ENCODE data around the gene NFATC3. TPM values are rescaled to one million over a fixed set of nuclear protein-coding genes. Genes with fewer than 3 reads are reported as not detected.
A peak's percentile ranks its signal among the peaks of the same experiment; 100 is the strongest.

The NFATC3 gene
- total RNA-seq, 1 experiment from 2014 or later: 37.2 TPM

- Histone ChIP-seq H3K27ac (peak overlapping the region; percentile 37; the same call in 1 of the 2 replicates), H3K79me2 (ENCODE audit: low read depth) (peaks cover 10% of the 10 kb centered on the region), H3K27me3 (ENCODE audit: insufficient read depth, low read depth) (no peaks in the 10 kb centered on the region), H3K4me3 (no peak overlapping the region), H3K4me1 (replicated peaks; ENCODE audit: insufficient read depth) (peaks cover 24% of the 10 kb centered on the region), H3F3A (ENCODE audit: insufficient read depth, low read depth) (no peaks in the 10 kb centered on the region; the same call in 1 of the 2 replicates), H2AFZ (no peak overlapping the region), H4K20me1 (ENCODE audit: insufficient read depth) (no peaks in the 10 kb centered on the region), H3K36me3 (ENCODE audit: low read depth) (no peaks in the 10 kb centered on the region), H3K9me2 (ENCODE audit: insufficient read depth) (no peaks in the 10 kb centered on the region), H3K9me3 (ENCODE audit: insufficient read depth, low read depth) (no peaks in the 10 kb centered on the region), H3K4me2 (no peak overlapping the region)
- POLR2A ChIA-PET (ENCODE audit: unreplicated experiment): interaction anchor here (0.6 to 0.7 kb wide), 3 partner anchors 65 to 1176 kb away, joined by 3 to 14 read pairs (median 13); no protein-coding TSS in a partner anchor
- peak in 1 of 2 experiments; percentile 41 for DNase-seq
- intact Hi-C loops (cut with micrococcal nuclease; ENCODE audit: unreplicated experiment): loop anchor here (10.0 kb wide), 1 partner anchor 53 kb away; no protein-coding TSS in a partner anchor
- TF ChIP-seq EZH2 (IDR thresholded peaks at IDR 0.05; ENCODE audit: low read depth): no peak
- no peak for TF ChIP-seq CTCF (conservative IDR thresholded peaks at IDR 0.05)
- BruUV-seq (replicated peaks): no TSS peak
- CTCF ChIA-PET: interaction anchor here (0.7 kb wide), 1 partner anchor 330 kb away, joined by 3 read pairs; no protein-coding TSS in a partner anchor
Observed at GRCh38 chr16:68147444-68147843, 62.3 kb downstream of the NFATC3 start.

- H2AFZ ChIP-seq: no peak overlapping the region
- CTCF ChIA-PET: interaction anchor here (0.5 kb wide), 1 partner anchor 44 kb away, joined by 8 read pairs; no protein-coding TSS in a partner anchor
- POLR2A ChIA-PET (ENCODE audit: unreplicated experiment): no interaction called here
- peaks cover 18% of the 10 kb centered on the region; the same call in 1 of the 2 replicates for H3K4me1 ChIP-seq (replicated peaks; ENCODE audit: insufficient read depth)
- no peaks in the 10 kb centered on the region; the same call in 1 of the 2 replicates for H3F3A ChIP-seq (ENCODE audit: insufficient read depth, low read depth)
- H3K27me3 ChIP-seq (ENCODE audit: insufficient read depth, low read depth): no peaks in the 10 kb centered on the region
- H3K36me3 ChIP-seq (ENCODE audit: low read depth): no peaks in the 10 kb centered on the region
- BruUV-seq (replicated peaks): no TSS peak
- DNase-seq: no peak
- H3K4me3 ChIP-seq: no peak overlapping the region
- H4K20me1 ChIP-seq (ENCODE audit: insufficient read depth): no peaks in the 10 kb centered on the region
- intact Hi-C loops (cut with micrococcal nuclease; ENCODE audit: unreplicated experiment): loop anchor here (10.0 kb wide), 1 partner anchor 55 kb away; no protein-coding TSS in a partner anchor
- H3K4me2 ChIP-seq: no peak overlapping the region
- no peaks in the 10 kb centered on the region for H3K79me2 ChIP-seq (ENCODE audit: low read depth)
- TF ChIP-seq EZH2 (IDR thresholded peaks at IDR 0.05; ENCODE audit: low read depth): no peak
- TF ChIP-seq CTCF (conservative IDR thresholded peaks at IDR 0.05): no peak
- no peak overlapping the region for H3K27ac ChIP-seq
- no peaks in the 10 kb centered on the region for H3K9me2 ChIP-seq (ENCODE audit: insufficient read depth)
- no peaks in the 10 kb centered on the region for H3K9me3 ChIP-seq (ENCODE audit: insufficient read depth, low read depth)
Observed at GRCh38 chr16:68149596-68149995, 64.4 kb downstream of the NFATC3 start.

- intact Hi-C loops (cut with micrococcal nuclease; ENCODE audit: unreplicated experiment): no loop called here
- no peaks in the 10 kb centered on the region for H3K36me3 ChIP-seq (ENCODE audit: low read depth)
- no peak for DNase-seq
- H3K79me2 ChIP-seq (ENCODE audit: low read depth): no peaks in the 10 kb centered on the region
- no TSS peak for BruUV-seq (replicated peaks)
- H3F3A ChIP-seq (ENCODE audit: insufficient read depth, low read depth): 0 out of 2 replicates have a peak, but pooled peaks cover 3% of the 10 kb centered on the region
- H3K27ac ChIP-seq: no peak overlapping the region
- no peaks in the 10 kb centered on the region for H3K4me1 ChIP-seq (replicated peaks; ENCODE audit: insufficient read depth)
- ChIA-PET CTCF (no interaction called here), POLR2A (ENCODE audit: unreplicated experiment) (interaction anchor here (0.5 to 0.6 kb wide), 2 partner anchors 13 to 83 kb away, joined by 3 to 4 read pairs; no protein-coding TSS in a partner anchor)
- H3K9me3 ChIP-seq (ENCODE audit: insufficient read depth, low read depth): no peaks in the 10 kb centered on the region
- no peak overlapping the region for H3K4me3 ChIP-seq
- no peaks in the 10 kb centered on the region for H4K20me1 ChIP-seq (ENCODE audit: insufficient read depth)
- H3K9me2 ChIP-seq (ENCODE audit: insufficient read depth): no peaks in the 10 kb centered on the region
- no peak overlapping the region for H2AFZ ChIP-seq
- no peak overlapping the region for H3K4me2 ChIP-seq
- TF ChIP-seq EZH2 (IDR thresholded peaks at IDR 0.05; ENCODE audit: low read depth) (no peak), CTCF (conservative IDR thresholded peaks at IDR 0.05) (no peak)
- H3K27me3 ChIP-seq (ENCODE audit: insufficient read depth, low read depth): no peaks in the 10 kb centered on the region
Observed at GRCh38 chr16:68155425-68155824, 70.3 kb downstream of the NFATC3 start.

Measured in PC-9 (cell line).